Measurements from ENCODE around the gene ADAM15. TPM values are rescaled to one million over a fixed set of nuclear protein-coding genes. Genes with fewer than 3 reads are reported as not detected.
A peak's percentile ranks its signal among the peaks of the same experiment; 100 is the strongest.

The ADAM15 gene
- total RNA-seq, 1 experiment from 2014 or later, result 38.4 TPM

DNA sequence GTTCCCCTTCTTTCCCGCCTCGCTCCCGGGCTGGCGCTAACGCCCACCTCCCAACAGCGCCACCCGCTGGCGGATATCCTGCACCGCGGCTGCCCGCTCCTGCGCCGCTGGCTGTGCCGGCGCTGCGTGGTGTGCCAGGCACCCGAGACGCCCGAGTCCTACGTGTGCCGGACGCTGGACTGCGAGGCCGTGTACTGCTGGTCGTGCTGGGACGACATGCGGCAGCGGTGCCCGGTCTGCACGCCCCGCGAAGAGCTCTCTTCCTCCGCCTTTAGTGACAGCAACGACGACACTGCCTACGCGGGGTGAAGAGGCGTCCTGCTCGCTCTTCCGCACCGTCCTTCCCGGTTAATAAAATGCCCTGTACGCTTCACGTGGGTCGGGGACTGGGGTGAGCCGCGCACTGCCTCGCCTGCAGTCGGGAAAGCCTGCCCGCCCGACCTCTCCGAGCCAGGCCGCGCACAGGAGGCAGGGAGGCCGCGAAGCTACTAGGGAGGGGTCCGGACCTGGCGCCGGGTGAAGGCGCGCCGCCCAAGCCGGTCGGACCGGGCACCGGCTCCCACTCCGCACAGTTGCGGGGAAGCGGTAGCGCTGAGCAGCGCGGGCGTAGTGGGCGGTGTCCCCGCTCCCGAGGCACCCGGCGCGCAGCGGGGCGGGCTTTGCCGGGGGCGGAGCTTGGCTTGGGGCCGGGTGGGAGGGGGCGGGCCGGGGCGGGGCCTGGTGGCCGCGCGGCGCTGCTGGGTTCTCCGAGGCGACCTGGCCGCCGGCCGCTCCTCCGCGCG is at the start of gene ADAM15 (continued):
- no peak for TF ChIP-seq STAT6 (CRISPR knock-in tag; conservative IDR thresholded peaks at IDR 0.05; ENCODE audit: low read depth)
- no peak; the same call in 1 of the 2 replicates for TF ChIP-seq ATF3 (CRISPR knock-in tag; conservative IDR thresholded peaks at IDR 0.05)
- peak; percentile 96 for TF ChIP-seq FOXP1 (CRISPR knock-in tag; IDR thresholded peaks at IDR 0.05; ENCODE audit: borderline replicate concordance)
- peak; percentile 74; the same call in 1 of the 2 replicates for TF ChIP-seq ARID4B (CRISPR knock-in tag; IDR thresholded peaks at IDR 0.05; ENCODE audit: borderline replicate concordance)
- peak; percentile 83 for TF ChIP-seq MYBL2 (CRISPR knock-in tag; IDR thresholded peaks at IDR 0.05)
- TF ChIP-seq NFATC4 (CRISPR knock-in tag; IDR thresholded peaks at IDR 0.05), result no peak
- peak; percentile 83; the same call in 1 of the 2 replicates for TF ChIP-seq ZNF232 (CRISPR knock-in tag; IDR thresholded peaks at IDR 0.05)
- peak; percentile 93 for TF ChIP-seq NFE2L1 (CRISPR knock-in tag; IDR thresholded peaks at IDR 0.05)
- TF ChIP-seq FOXK1 (CRISPR knock-in tag; IDR thresholded peaks at IDR 0.05), result peak; percentile 69
- TF ChIP-seq, protein P1, sequence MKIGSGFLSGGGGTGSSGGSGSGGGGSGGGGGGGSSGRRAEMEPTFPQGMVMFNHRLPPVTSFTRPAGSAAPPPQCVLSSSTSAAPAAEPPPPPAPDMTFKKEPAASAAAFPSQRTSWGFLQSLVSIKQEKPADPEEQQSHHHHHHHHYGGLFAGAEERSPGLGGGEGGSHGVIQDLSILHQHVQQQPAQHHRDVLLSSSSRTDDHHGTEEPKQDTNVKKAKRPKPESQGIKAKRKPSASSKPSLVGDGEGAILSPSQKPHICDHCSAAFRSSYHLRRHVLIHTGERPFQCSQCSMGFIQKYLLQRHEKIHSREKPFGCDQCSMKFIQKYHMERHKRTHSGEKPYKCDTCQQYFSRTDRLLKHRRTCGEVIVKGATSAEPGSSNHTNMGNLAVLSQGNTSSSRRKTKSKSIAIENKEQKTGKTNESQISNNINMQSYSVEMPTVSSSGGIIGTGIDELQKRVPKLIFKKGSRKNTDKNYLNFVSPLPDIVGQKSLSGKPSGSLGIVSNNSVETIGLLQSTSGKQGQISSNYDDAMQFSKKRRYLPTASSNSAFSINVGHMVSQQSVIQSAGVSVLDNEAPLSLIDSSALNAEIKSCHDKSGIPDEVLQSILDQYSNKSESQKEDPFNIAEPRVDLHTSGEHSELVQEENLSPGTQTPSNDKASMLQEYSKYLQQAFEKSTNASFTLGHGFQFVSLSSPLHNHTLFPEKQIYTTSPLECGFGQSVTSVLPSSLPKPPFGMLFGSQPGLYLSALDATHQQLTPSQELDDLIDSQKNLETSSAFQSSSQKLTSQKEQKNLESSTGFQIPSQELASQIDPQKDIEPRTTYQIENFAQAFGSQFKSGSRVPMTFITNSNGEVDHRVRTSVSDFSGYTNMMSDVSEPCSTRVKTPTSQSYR (CRISPR knock-in tag; IDR thresholded peaks at IDR 0.05), result peak; percentile 7; the same call in 1 of the 2 replicates
- TF ChIP-seq ESRRA (CRISPR knock-in tag; IDR thresholded peaks at IDR 0.05; ENCODE audit: borderline replicate concordance), result peak; percentile 70; the same call in 1 of the 2 replicates
- TF ChIP-seq CTCF (IDR thresholded peaks at IDR 0.05), result peak; percentile 97
- peak; percentile 98 for TF ChIP-seq HMGXB4 (CRISPR knock-in tag; IDR thresholded peaks at IDR 0.05)
- peak; percentile 94 for TF ChIP-seq ETV6 (CRISPR knock-in tag; IDR thresholded peaks at IDR 0.05)
- 0 out of 2 replicates have a peak, but pooled peaks have one; percentile 47 for TF ChIP-seq TEAD4 (CRISPR knock-in tag; IDR thresholded peaks at IDR 0.05)
- 0 out of 2 replicates have a peak, but pooled peaks have one; percentile 13 for TF ChIP-seq CREM (CRISPR knock-in tag; IDR thresholded peaks at IDR 0.05)
- TF ChIP-seq PREB (CRISPR knock-in tag; IDR thresholded peaks at IDR 0.05; ENCODE audit: borderline replicate concordance), result no peak

Data from WTC11 (cell line).